Skeletal muscle cell (primary cell): ENCODE results near the gene PDE4B.
A peak's percentile ranks its signal among the peaks of the same experiment; 100 is the strongest.

Experiments
- DNase-seq: peaks from one replicate; pipeline ENCODE4 v3.0.0-alpha.2; 2010; ENCODE audit warnings: low read depth
- H3K4me3 ChIP-seq: 2 replicates; pipeline ENCODE4 v1.5.1; 2011; ENCODE audit warnings: low read depth, mild to moderate bottlenecking, control low read depth, low read length, moderate library complexity

PDE4B gene

GRCh38 chr1:66331658-66332547, 539.2 kb downstream of the PDE4B start:
- DNase-seq, result peak; percentile 75
- peak overlapping the region; percentile 54 for H3K4me3 ChIP-seq

DNA sequence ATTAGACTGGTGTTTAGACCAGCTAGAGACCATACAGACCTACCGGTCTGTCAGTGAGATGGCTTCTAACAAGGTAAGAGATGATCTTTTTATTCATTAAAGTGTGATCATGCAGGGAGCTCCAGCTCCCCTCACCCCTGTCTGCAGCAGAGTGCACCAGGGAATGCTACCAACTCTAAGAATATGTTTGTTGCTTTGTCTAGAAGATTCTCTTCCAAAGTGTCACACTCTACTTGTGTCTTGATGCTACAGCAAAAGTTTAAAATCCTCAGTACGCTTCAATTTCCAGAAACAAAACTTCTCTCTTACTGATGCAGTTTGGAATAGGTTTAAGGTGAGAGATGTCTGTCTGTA, 539.8 kb downstream of the PDE4B start:
- peak overlapping the region; percentile 54 for H3K4me3 ChIP-seq
- DNase-seq, result no peak

GRCh38 chr1:66333466-66334199, 540.9 kb downstream of the PDE4B start:
- no peak for DNase-seq
- H3K4me3 ChIP-seq, result peak overlapping the region; percentile 54

DNA sequence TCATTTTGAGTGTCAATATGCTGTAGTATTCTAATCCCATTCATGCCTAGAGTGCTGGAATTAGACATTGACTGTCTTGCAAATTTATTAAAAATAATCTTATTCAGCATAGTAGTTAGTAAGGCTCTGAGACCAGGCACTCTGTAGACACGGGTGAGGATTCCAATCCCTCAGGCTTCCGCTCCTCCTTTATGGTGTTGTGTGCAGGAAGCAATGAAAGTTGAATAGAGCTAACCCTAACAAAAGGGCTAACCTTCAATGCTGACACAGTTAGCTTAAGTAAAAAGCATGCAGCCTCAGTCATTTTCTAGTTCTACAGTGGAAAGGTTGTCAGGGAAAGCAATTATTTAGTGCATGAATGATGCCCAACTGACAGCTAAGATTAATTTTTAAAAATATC, 541.6 kb downstream of the PDE4B start:
- no peak for DNase-seq
- no peak overlapping the region for H3K4me3 ChIP-seq

GRCh38 chr1:66335125-66335524, 542.4 kb downstream of the PDE4B start:
- H3K4me3 ChIP-seq, result no peak overlapping the region
- no peak for DNase-seq

DNA sequence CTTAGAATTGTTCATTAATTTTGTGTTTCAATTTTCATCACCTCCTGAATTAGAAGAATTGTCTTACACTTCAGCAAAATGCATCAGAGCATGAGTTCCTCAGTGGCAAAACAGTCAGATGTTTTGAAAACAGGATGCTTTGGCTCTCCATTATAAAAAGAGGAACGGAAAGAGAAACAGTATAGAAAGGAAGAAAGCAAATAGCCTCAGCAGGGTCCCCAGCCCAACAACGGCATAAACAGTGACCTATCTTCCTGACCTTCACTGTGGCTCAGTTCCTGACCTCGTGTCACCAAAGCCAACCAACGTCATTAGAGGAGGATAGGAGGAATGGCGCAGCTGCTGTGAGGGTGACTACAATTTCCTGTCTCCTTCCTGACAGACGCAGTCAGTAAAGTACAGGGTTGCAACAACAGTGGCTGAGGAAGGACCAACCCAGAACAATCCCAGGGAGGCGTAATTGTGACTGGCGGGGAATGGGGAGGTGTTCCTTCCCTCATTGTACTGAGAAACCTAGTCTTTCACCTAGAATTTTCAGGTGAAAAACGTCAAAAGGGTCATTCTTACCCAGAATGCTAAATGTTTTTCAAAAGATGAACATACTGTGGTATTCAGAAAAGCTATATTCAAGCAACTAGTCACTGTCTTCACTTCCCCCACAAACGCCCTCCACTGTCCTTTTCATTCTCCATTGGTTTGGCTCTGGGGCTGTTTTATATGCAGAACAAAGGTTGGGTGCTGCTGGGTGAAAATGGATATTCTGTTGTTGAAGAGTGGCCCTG, 543.4 kb downstream of the PDE4B start:
- no peak overlapping the region for H3K4me3 ChIP-seq
- no peak for DNase-seq

GRCh38 chr1:66336641-66336990, 543.9 kb downstream of the PDE4B start:
- H3K4me3 ChIP-seq, result no peak overlapping the region

GRCh38 chr1:66337249-66337648, 544.6 kb downstream of the PDE4B start:
- H3K4me3 ChIP-seq, result no peak overlapping the region

More at GRCh38 chr1:66336641-66336990, 543.9 kb downstream of the PDE4B start:
- DNase-seq, result no peak

GRCh38 chr1:66339944-66340343, 547.2 kb downstream of the PDE4B start:
- no peak for DNase-seq

More at GRCh38 chr1:66337249-66337648, 544.6 kb downstream of the PDE4B start:
- DNase-seq, result no peak

DNA sequence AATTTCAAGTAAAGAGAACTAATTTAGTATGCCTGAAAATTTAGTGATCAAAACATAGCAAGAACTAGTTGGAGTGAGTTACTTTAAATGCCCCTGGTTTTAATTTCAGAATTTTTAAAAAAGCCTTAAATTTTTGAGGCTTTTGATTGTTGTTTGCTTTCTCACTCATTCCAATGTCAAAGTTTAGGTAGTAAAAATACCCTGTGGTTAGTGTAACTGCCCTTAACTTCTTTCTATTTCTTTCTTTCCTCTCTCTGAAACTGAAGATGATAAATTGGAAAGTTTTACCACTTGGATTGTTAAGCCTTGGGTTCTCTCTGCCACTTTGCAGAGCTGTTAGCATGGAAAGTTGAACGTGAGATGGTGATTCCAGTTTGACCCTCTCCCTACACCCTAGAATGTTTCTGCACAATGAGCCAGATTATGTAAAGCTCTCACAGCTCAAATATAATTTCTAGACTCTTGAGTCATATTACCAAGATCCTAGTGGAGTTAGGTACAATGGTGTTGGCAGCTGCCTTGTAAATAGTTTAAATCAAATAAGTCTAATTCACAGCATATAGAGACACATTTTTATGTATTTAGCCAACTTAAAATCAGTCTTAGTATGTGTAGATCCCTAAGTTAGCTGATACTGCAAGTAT, 548.9 kb downstream of the PDE4B start:
- no peak for DNase-seq
- H3K4me3 ChIP-seq, result no peak overlapping the region

More at GRCh38 chr1:66339944-66340343, 547.2 kb downstream of the PDE4B start:
- H3K4me3 ChIP-seq, result no peak overlapping the region

DNA sequence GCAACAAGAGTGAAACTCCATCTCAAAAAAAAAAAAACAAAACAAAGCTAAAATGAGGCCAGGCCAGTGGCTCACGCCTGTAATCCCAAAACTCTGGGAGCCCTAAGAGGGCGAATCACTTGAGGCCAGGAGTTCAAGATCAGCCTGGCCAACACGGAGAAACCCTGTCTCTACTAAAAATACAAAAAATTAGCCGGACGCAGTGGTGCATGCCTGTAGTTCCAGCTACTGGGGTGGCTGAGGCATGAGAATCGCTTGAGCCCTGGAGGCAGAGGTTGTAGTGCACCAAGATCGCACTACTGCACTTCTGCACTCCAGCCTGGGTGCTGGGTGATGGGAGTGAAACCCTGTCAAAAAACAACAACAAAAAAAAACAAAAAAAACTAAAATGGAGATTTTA, 550.0 kb downstream of the PDE4B start:
- H3K4me3 ChIP-seq, result no peak overlapping the region
- DNase-seq, result no peak

DNA sequence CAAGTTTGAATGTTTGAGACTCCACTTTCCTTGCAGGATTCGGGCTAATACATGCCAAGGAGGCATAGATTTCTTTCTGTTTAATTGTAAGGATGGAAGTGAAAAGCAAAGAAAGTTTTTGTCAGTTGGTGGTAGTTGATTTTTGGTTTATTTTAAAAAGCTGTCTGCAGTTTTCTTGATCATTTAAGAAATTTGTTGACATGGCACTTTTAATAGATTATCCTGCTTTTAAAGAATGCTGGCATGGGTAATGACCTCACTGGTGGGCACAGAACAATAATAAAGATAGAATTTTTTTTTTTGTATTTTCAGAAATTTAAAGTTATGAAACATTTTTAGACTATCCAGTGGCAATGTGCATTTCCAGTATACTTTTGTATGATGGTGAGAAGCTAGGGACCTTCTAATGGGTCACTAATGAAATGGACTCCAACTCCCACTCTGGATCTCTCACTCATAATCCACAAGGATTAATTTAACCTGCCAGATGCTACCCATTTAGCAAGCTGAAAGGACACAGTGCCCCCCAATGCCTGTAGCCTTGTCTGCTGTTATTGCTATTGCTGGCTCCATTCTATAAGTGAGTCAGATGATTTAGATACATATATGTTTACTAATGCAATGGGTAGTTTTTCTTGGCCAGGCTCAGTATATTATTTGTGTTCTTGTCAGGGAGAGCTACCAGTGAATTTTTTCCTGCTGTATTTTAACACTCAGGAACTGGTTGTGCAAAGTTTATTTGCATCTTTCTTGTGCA, 551.1 kb downstream of the PDE4B start:
- H3K4me3 ChIP-seq, result no peak overlapping the region
- no peak for DNase-seq

GRCh38 chr1:66346057-66346795, 553.5 kb downstream of the PDE4B start:
- no peak for DNase-seq
- no peak overlapping the region for H3K4me3 ChIP-seq

DNA sequence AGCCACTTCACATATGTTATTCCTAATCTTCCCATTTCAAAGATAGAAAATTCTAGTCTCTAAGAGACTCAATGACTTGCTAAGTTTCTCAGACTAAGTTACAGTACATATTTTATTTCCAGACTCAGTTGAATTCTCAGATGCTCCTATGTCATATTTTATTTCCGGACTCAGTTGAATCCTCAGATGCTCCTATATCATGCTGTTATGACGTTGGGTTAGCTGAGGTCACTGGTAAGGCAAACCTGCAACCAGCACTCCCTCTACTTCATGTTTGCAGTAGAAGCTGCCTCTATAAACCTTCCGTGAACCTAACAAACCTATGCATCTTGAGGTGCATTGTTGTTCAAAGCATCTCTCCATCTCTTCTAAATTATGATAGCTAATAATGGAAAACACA, 554.2 kb downstream of the PDE4B start:
- H3K4me3 ChIP-seq, result no peak overlapping the region
- no peak for DNase-seq

DNA sequence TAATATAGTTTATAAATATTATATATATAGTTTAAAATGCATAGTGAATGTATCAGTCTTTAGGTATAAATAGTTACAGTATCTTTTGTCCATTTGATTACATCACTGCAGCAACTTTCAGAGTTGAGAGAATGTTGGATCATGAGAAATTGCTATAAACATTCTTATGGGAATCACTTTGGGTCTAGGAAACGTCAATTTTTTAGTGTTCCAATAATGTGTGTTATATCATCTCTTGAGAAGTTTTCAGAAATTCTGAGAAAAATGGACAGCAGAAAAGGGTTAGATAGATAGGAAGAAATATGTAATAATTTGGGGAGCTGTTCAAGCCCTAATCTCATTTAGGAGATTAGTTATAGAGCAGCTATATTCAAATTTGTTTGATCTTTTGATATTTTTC, 556.1 kb downstream of the PDE4B start:
- no peak overlapping the region for H3K4me3 ChIP-seq
- DNase-seq, result no peak

DNA sequence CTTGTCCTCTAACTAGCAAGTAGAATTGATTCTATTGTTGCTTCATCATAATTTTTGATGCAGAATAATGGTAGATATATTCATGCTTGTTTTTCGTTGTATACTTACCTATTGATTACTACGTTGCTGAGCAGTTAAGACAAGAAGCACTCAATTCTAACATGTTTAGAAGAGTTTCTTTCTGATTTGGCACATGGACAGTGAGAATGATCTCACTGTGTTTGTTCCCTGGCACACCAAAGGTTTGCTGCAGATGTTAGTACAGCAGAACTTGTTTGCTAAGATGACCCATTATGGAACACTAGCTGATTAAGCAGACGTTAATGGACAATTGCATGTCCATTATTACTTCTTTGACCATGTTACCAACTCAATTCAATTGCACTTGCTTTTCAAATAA, 556.5 kb downstream of the PDE4B start:
- no peak for DNase-seq
- H3K4me3 ChIP-seq, result no peak overlapping the region

- DNase-seq, result no peak
- H3K4me3 ChIP-seq, result no peak overlapping the region
Observed at GRCh38 chr1:66350001-66350547, 557.4 kb downstream of the PDE4B start.

DNA sequence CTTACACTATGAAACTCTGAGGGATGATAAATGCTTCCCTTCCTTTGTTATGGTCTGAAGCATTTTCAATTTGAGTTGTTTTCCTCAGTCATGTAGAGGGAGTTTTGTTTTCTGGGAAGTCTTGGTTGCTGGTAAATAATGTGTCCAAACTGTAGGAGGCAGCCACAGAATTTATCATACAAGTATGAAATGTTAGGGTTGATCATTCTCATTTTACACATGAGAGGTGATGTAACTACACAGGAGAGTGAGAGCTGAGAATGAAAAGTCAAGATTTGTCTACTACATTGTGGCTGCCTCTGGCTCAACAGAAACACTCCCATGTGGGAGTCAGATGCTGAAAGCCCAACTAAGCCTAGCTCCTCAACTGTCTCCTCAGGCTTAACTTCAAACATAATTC, 558.8 kb downstream of the PDE4B start:
- no peak for DNase-seq
- H3K4me3 ChIP-seq, result no peak overlapping the region
